GM12874 (cell line): Measurements from ENCODE around the gene LZTFL1.

Source experiments
- TF ChIP-seq, protein P1 (sequence below): IDR thresholded peaks from 2 replicates; pipeline ENCODE4 v1.5.1; 2011; ENCODE audit warnings: low read depth, mild to moderate bottlenecking, control low read depth, low read length, moderate library complexity; ENCODE audit not compliant: insufficient read depth

Gene LZTFL1

DNA sequence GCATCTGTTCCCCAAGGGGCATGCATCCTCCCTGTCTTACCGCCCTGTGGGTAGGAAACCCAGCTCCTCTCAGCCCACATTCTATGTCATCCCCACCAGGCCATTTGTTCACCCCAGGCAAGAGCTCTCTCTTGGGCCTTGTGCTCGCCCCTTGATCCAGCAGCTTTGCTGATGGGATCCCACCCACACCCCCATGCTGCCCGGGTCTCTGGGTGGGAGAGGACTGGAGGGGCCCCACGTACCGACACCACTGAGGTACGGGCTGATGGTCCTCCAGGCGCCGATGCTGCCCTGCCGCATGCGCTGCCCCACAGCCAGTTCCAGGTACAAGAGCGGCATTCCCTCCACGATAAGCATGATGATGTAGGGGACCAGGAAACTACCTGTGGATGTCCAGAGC lies 60.1 kb downstream of the LZTFL1 start:
- TF ChIP-seq, protein P1, sequence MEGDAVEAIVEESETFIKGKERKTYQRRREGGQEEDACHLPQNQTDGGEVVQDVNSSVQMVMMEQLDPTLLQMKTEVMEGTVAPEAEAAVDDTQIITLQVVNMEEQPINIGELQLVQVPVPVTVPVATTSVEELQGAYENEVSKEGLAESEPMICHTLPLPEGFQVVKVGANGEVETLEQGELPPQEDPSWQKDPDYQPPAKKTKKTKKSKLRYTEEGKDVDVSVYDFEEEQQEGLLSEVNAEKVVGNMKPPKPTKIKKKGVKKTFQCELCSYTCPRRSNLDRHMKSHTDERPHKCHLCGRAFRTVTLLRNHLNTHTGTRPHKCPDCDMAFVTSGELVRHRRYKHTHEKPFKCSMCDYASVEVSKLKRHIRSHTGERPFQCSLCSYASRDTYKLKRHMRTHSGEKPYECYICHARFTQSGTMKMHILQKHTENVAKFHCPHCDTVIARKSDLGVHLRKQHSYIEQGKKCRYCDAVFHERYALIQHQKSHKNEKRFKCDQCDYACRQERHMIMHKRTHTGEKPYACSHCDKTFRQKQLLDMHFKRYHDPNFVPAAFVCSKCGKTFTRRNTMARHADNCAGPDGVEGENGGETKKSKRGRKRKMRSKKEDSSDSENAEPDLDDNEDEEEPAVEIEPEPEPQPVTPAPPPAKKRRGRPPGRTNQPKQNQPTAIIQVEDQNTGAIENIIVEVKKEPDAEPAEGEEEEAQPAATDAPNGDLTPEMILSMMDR: no peak

DNA sequence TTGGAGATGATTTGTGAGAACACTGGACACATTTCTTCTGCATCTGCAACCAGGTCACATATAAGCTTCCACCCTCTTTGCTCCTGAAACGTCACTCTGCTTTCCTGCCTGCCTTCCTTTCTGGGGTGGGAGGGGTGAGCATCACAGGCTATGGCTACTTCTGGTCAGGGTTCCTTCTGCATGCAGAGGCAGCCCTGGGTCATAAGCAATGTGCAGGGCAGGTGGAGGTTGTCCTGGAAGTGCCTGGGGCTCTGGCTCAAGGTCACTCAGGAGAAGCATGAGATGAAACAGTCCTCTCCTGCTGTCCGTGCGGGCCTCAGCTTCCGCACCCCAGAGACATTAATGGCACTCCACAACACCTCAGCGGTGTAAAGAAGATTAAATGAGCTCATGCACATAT lies 60.6 kb downstream of the LZTFL1 start:
- TF ChIP-seq, protein P1: no peak

DNA sequence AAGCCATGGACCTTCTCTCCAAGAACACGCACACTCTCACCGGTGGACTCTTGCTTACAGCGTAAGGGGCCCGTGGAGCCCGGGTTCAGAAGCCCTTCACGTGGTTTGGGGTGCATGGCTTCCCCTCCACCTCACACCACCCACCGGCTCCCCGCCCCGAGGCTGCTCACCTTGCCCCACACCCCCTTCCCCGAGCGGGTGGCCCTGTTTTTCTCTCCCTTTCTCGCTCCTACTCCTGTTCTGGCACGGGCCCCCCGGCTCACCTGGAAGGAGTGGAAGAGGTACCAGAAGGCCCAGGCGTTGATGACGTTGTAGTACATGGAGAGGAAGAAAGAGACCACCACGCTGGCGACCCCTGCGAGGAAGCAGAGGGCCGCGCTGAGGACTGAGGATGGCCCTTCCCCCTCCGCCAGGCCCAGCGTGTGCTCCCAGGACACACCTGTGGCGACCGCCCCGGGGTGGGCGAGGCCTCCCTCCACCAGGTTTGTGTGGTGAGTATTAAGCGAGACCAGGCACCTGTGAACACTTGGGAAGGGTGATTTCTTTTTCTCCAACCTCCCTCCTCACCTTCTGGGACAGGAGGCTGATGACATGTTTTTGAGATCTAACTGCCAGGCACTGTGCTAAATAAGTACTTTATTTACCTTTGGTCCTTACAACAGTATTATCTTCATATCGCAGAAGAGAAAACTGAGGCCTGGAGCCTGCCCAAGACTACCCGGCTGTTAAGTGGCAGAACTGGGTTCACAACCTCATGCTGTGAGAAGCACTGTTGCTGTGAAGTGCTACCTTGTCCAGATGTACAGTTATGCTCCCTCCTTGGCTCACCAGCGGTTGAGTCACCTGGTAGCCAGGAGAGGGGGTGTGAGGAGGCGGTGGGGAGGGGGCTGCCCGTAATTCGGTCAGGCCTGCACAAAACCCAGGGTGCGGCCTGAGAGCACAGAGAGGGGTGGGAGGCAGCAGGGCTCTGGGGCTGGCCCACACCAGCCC lies 61.9 kb downstream of the LZTFL1 start:
- TF ChIP-seq, protein P1: no peak

DNA sequence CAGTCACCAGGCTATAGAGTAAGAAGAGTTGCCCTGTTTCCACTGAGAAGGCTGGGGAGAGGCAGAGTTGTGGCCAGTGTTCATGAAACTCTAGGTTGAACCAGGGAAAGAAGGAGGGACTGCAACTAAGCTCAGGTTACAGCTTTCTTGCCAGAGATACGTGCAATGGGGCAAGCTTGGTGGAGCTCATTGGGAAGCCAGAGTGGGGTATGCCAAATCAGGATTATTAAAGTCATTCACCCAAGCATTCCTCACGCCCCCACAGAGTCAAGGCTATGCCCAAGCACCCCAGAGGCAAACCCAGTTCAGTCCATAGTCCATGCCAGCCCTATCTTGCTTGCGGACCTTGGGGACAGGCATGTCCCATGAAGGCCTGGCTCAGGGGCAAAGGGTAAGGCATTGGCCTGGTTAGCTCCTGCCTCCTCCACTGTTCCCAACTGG lies 63.1 kb downstream of the LZTFL1 start:
- TF ChIP-seq, protein P1: no peak

DNA sequence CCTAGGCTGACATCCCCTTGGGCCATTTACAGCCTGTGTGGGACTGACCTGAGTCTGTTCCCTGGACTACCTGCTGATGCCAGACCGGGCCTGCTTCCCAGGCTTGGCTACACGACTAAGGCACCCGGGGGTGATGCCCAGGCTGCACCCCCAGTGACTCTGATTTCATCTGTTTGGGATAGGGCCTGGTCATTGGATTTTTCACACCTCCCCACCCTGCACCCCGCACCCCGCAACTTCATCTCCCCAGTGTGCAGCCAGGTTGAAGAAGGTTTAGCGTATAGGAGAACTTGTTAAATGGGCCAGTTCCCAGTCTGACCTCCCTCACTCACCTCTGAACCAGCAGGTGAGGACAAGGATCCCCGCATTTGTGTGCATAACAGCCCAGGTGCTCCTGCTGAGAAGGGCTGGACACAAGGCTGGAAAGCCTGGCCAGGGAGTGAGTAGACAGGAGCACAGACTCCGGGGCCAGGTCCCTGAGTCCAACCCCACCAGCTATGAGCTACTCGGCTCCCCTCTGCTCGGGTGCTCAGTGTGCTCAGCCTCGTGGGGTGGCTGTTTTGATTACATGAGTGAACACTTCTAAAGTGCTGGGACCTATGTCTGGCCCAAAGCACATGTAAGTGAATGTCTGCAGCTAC lies 64.1 kb downstream of the LZTFL1 start:
- TF ChIP-seq, protein P1: no peak

DNA sequence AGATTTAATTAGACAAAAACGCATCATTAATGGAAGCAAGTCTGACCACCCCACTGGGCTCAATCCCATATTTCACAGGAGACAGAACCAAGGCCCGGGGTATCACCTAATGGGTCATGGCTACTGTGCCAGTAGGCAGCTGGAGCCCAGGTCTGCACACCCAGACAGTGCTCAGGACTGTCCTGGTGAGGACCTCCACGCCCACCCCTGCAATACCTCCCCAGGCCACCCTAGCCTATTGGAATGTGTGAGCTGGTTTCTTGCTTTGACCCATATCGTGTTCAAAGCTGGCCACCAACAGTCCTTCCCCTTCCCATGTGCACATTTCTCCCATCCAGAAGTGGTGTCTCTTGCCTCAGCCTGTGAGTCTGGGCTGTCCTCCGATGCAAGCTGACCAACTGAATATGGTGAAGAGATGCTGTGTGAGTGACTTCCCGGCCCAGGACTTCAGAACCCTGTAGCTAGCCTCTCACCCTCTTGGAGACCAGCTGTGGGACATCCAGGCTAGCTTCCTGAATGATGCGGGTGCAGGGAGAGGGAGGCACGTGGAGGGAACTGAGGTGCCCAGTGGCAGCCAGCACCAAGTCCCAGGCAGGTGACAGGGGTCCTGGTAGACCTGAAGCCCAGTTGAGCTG lies 64.7 kb downstream of the LZTFL1 start:
- TF ChIP-seq, protein P1: no peak

DNA sequence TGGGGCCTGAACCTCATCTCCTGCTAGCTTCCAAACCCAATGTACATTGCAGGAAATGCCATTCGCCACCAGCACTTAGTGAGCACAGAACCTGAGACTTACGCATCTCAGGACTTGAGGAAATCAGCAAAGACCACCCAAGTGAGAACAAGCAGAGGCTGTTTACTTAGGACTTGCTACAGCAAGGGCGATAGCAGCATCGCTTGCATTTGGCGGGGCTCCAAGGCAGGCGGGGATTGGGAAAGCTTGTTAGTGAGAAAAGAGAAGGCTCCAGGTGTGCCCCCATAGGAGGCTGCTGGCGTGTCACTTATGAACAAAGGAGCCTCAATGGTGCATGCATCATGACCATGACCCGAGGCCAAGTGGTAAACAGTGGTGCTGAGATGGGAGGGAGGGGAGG lies 65.3 kb downstream of the LZTFL1 start:
- TF ChIP-seq, protein P1: no peak
